SK-N-SH (cell line): Measurements from ENCODE around the gene PTPRA. TPM values are rescaled to one million over a fixed set of nuclear protein-coding genes. Genes with fewer than 3 reads are reported as not detected.

Experiments used
- CTCF ChIA-PET: fragments of 300-600, 350-600 bp; formaldehyde crosslinking; extraction: SDS; loops from one replicate; lab custom pipeline; 2021; lab: Yijun Ruan, JAX
- POLR2A ChIA-PET: fragments of 350-600 bp; sonication (Branson Sonifier 250); formaldehyde crosslinking; extraction: SDS; loops from one replicate; lab custom pipeline; 2020; ENCODE audit warnings: antibody characterized with exemption, inconsistent platforms; lab: Yijun Ruan, JAX
- DNase-seq: peaks from one replicate; pipeline ENCODE4 v3.0.0; 2012
- H2AFZ ChIP-seq: fragments of 200-600 bp; sonication (generic); 2 replicates; pipeline ENCODE4 v1.8.1; 2016; ENCODE audit warnings: antibody characterized with exemption, mild to moderate bottlenecking, low read depth
- H3F3A ChIP-seq: fragments of 200-600 bp; sonication (generic); replicated peaks from 2 replicates; pipeline ENCODE3; 2016; ENCODE audit warnings: antibody characterized with exemption, mild to moderate bottlenecking; ENCODE audit not compliant: insufficient read depth
- H3K27ac ChIP-seq, 2 experiments: fragments of 200-500 bp in 1 of 2; fragments of 200-600 bp in 1 of 2; sonication (Bioruptor generic) in 1 of 2; sonication (generic), shearing (Covaris generic) in 1 of 2; 2 replicates each; pipeline versions ENCODE4 v1.5.1 to v1.6.1; 2014 to 2016; ENCODE audit warnings: low read depth in 2 of 2, inconsistent platforms in 1 of 2, low read length in 1 of 2, mild to moderate bottlenecking in 1 of 2, mixed read lengths in 1 of 2
- H3K27me3 ChIP-seq: fragments of 200-600 bp; sonication (generic), shearing (Covaris generic); 2 replicates; pipeline ENCODE4 v1.6.1; 2016; ENCODE audit warnings: mixed run types; ENCODE audit not compliant: insufficient read depth
- H3K36me3 ChIP-seq, 2 experiments: fragments of 200-500 bp in 1 of 2; fragments of 200-600 bp in 1 of 2; sonication (Bioruptor generic) in 1 of 2; sonication (generic) in 1 of 2; replicated peaks in 1 of 2; 2 replicates each; pipeline versions ENCODE3 to v1.5.1; 2014 to 2016; ENCODE audit warnings: low read length in 1 of 2, mild to moderate bottlenecking in 1 of 2; ENCODE audit not compliant: insufficient read depth in 2 of 2, control insufficient read depth in 1 of 2
- H3K4me1 ChIP-seq, 2 experiments: fragments of 200-500 bp in 1 of 2; fragments of 200-600 bp in 1 of 2; sonication (Bioruptor generic) in 1 of 2; sonication (generic), shearing (Covaris generic) in 1 of 2; 2 replicates each; pipeline versions ENCODE4 v1.5.1 to v1.6.1; 2014 to 2016; ENCODE audit warnings: low read depth in 1 of 2, low read length in 1 of 2, mixed run types in 1 of 2; ENCODE audit not compliant: insufficient read depth in 2 of 2, control insufficient read depth in 1 of 2
- H3K4me2 ChIP-seq: fragments of 200-600 bp; sonication (generic), shearing (Covaris generic); 2 replicates; pipeline ENCODE4 v1.6.1; 2017; ENCODE audit warnings: mixed run types
- H3K4me3 ChIP-seq, 2 experiments: fragments of 200-500 bp in 1 of 2; fragments of 200-600 bp in 1 of 2; sonication (Bioruptor generic) in 1 of 2; sonication (generic), shearing (Covaris generic) in 1 of 2; 2 replicates each; pipeline versions ENCODE4 v1.5.1 to v1.8.1; 2014 to 2016; ENCODE audit warnings: low read depth in 2 of 2, inconsistent platforms in 1 of 2, low read length in 1 of 2, mild to moderate bottlenecking in 1 of 2, mixed read lengths in 1 of 2, moderate library complexity in 1 of 2
- H3K79me2 ChIP-seq: fragments of 200-600 bp; sonication (generic); 2 replicates; pipeline ENCODE4 v1.8.1; 2017; ENCODE audit warnings: mild to moderate bottlenecking; ENCODE audit not compliant: insufficient read depth
- H3K9ac ChIP-seq: fragments of 200-600 bp; sonication (generic); 2 replicates; pipeline ENCODE4 v1.6.1; 2017; ENCODE audit warnings: mixed run types
- H3K9me2 ChIP-seq: fragments of 200-600 bp; sonication (generic); 2 replicates; pipeline ENCODE4 v1.6.1; 2017; ENCODE audit warnings: mixed run types
- H3K9me3 ChIP-seq: fragments of 200-600 bp; sonication (generic); 2 replicates; pipeline ENCODE4 v1.6.1; 2017; ENCODE audit warnings: mixed run types, mild to moderate bottlenecking, moderate library complexity
- H4K20me1 ChIP-seq: fragments of 200-600 bp; sonication (generic); 2 replicates; pipeline ENCODE4 v1.6.1; 2017; ENCODE audit warnings: mild to moderate bottlenecking, mixed run types; ENCODE audit not compliant: insufficient read depth
- ELF1 ChIP-seq: IDR thresholded peaks from 2 replicates; pipeline ENCODE4 v1.4.0; 2012
- EP300 ChIP-seq, 2 experiments: IDR thresholded peaks; 2 replicates each; pipeline versions ENCODE4 v1.4.0 to v1.6.1; 2012; ENCODE audit warnings: borderline replicate concordance in 1 of 2, low read depth in 1 of 2, low read length in 1 of 2
- EZH2phosphoT487 ChIP-seq: fragments of 200-600 bp; sonication (generic); IDR thresholded peaks from 2 replicates; pipeline ENCODE4 v1.6.1; 2017; ENCODE audit warnings: low read depth, mixed run types, mild to moderate bottlenecking, antibody characterized with exemption, moderate library complexity, borderline replicate concordance
- FOSL2 ChIP-seq: IDR thresholded peaks from 2 replicates; pipeline ENCODE4 v1.4.0; 2012; ENCODE audit warnings: low read depth, mild to moderate bottlenecking, moderate library complexity, borderline replicate concordance
- FOXJ3 ChIP-seq: sonication (generic); formaldehyde crosslinking; IDR thresholded peaks from 2 replicates; pipeline ENCODE4 v1.5.1; 2020; ENCODE audit warnings: mild to moderate bottlenecking, missing genetic modification reagents
- GATA2 ChIP-seq: sonication (generic); formaldehyde crosslinking; IDR thresholded peaks from 2 replicates; pipeline ENCODE4 v1.5.0; 2020; ENCODE audit warnings: mild to moderate bottlenecking, missing genetic modification reagents
- JUND ChIP-seq: IDR thresholded peaks from 2 replicates; pipeline ENCODE4 v1.4.0; 2012
- MAX ChIP-seq: IDR thresholded peaks from 2 replicates; pipeline ENCODE4 v1.4.0; 2012; ENCODE audit warnings: low read depth
- MXI1 ChIP-seq: IDR thresholded peaks from 2 replicates; pipeline ENCODE4 v1.6.1; 2012; ENCODE audit warnings: mild to moderate bottlenecking, low read depth, low read length, improper control_type of control experiment
- NFIC ChIP-seq: IDR thresholded peaks from 2 replicates; pipeline ENCODE4 v1.4.0; 2012; ENCODE audit warnings: borderline replicate concordance
- RFX5 ChIP-seq: IDR thresholded peaks from 2 replicates; pipeline ENCODE4 v1.6.1; 2012; ENCODE audit warnings: mild to moderate bottlenecking, improper control_type of control experiment, low read length
- RXRA ChIP-seq: IDR thresholded peaks from 2 replicates; pipeline ENCODE4 v1.4.0; 2012; ENCODE audit warnings: low read depth, mild to moderate bottlenecking, borderline replicate concordance
- SMC3 ChIP-seq: IDR thresholded peaks from 2 replicates; pipeline ENCODE4 v1.6.1; 2012; ENCODE audit warnings: low read depth, low read length, improper control_type of control experiment
- TCF12 ChIP-seq: IDR thresholded peaks from 2 replicates; pipeline ENCODE4 v1.4.0; 2012
- TEAD4 ChIP-seq: IDR thresholded peaks from 2 replicates; pipeline ENCODE4 v1.4.0; 2012; ENCODE audit warnings: mild to moderate bottlenecking, borderline replicate concordance; ENCODE audit not compliant: insufficient read depth
- YY1 ChIP-seq: IDR thresholded peaks from 2 replicates; pipeline ENCODE4 v1.4.0; 2012; ENCODE audit warnings: low read depth, mild to moderate bottlenecking
- WGBS: methylation state at CpG from one replicate; pipeline ENCODE4 v1.1.6; 2017; ENCODE audit warnings: low lambda C conversion rate; 5-methylcytosine and 5-hydroxymethylcytosine counted together
- polyA plus RNA-seq, 3 experiments: library from polyadenylated mRNA; depleted of rRNA; stranded (reverse); fragments of >200 nt; gene quantifications; 2 replicates each; pipeline ENCODE4 v1.2.3, GENCODE V29; 2012
- TF ChIP-seq, protein P1 (sequence below): IDR thresholded peaks from 2 replicates; pipeline ENCODE4; 2012
- TF ChIP-seq, protein P2 (sequence below): IDR thresholded peaks from 2 replicates; pipeline ENCODE4 v1.4.0; 2012; ENCODE audit warnings: low read depth, borderline replicate concordance

The PTPRA gene
- polyA plus RNA-seq, 1 of the 3 experiments (the other 2 are of a cell fraction): 47.6 TPM

GRCh38 chr20:2859330-2860121 is 13.8 kb upstream of the PTPRA start:
- 90% methylated on average over 4 of the region's 4 CpGs for WGBS
- H3K9ac ChIP-seq: no peak overlapping the region
- no peak overlapping the region for H3K4me2 ChIP-seq
- no peaks in the 10 kb centered on the region for H3K27me3 ChIP-seq
- peaks cover 14% of the 10 kb centered on the region; the same call in 1 of the 2 replicates for H3K79me2 ChIP-seq
- H3K27ac ChIP-seq: no peak overlapping the region
- H4K20me1 ChIP-seq: no peaks in the 10 kb centered on the region
- no peak overlapping the region for H2AFZ ChIP-seq
- POLR2A ChIA-PET: no interaction called here
- no peak for DNase-seq
- H3K9me3 ChIP-seq: no peaks in the 10 kb centered on the region
- CTCF ChIA-PET: interaction anchor here (1.1 to 2.1 kb wide), 2 partner anchors 7 to 10 kb away, joined by 4 to 8 read pairs; no protein-coding TSS in a partner anchor
- no peaks in the 10 kb centered on the region for H3K4me1 ChIP-seq
- H3F3A ChIP-seq: no peaks in the 10 kb centered on the region
- no peak for TF ChIP-seq RXRA
- no peak overlapping the region for H3K4me3 ChIP-seq
- peaks cover 0 to 33% of the 10 kb centered on the region in 2 experiments for H3K36me3 ChIP-seq
- no peaks in the 10 kb centered on the region for H3K9me2 ChIP-seq

GRCh38 chr20:2864626-2865025 is 8.7 kb upstream of the PTPRA start:
- no peaks in the 10 kb centered on the region for H3K79me2 ChIP-seq
- peaks cover 4% of the 10 kb centered on the region for H3F3A ChIP-seq
- H4K20me1 ChIP-seq: no peaks in the 10 kb centered on the region
- H3K27me3 ChIP-seq: no peaks in the 10 kb centered on the region
- no peaks in the 10 kb centered on the region for H3K4me1 ChIP-seq
- H3K4me2 ChIP-seq: no peak overlapping the region
- no peak for DNase-seq
- 95% methylated on average over 8 of the region's 12 CpGs for WGBS
- POLR2A ChIA-PET: interaction anchor here (0.6 kb wide), 1 partner anchor 94 kb away, joined by 3 read pairs; no protein-coding TSS in a partner anchor
- no peak overlapping the region for H3K4me3 ChIP-seq
- no peak overlapping the region for H2AFZ ChIP-seq
- H3K27ac ChIP-seq: no peak overlapping the region
- TF ChIP-seq EP300 (IDR thresholded peaks at IDR 0.05; ENCODE audit: borderline replicate concordance in 1 of 2, low read depth in 1 of 2, low read length in 1 of 2) (no peak), FOXJ3 (CRISPR knock-in tag) (no peak)
- no peaks in the 10 kb centered on the region for H3K9me2 ChIP-seq
- peaks cover 0 to 52% of the 10 kb centered on the region in 2 experiments for H3K36me3 ChIP-seq
- CTCF ChIA-PET: interaction anchor here (1.2 to 1.5 kb wide), 4 partner anchors 8 to 136 kb away, joined by 3 to 6 read pairs (median 4); partner anchors contain the start of gene PTPRA
- H3K9me3 ChIP-seq: no peaks in the 10 kb centered on the region
- no peak overlapping the region for H3K9ac ChIP-seq

- no peaks in the 10 kb centered on the region; a peak in 1 of 4 replicates for H3K4me1 ChIP-seq
- no peak overlapping the region for H3K9ac ChIP-seq
- no peak overlapping the region for H3K4me3 ChIP-seq
- H3K27me3 ChIP-seq: no peaks in the 10 kb centered on the region
- no peak for DNase-seq
- no peaks in the 10 kb centered on the region for H3K9me2 ChIP-seq
- H3K27ac ChIP-seq: no peak overlapping the region
- WGBS: 94% methylated on average over 6 of the region's 10 CpGs
- no peaks in the 10 kb centered on the region for H3K9me3 ChIP-seq
- H4K20me1 ChIP-seq: no peaks in the 10 kb centered on the region
- CTCF ChIA-PET: interaction anchor here (0.5 to 1.5 kb wide), 6 partner anchors 8 to 136 kb away, joined by 3 to 6 read pairs (median 3); partner anchors contain the start of gene PTPRA
- no peak overlapping the region for H3K4me2 ChIP-seq
- no peak for TF ChIP-seq TCF12
- TF ChIP-seq TEAD4: no peak
- no peak for TF ChIP-seq YY1
- TF ChIP-seq, protein P1, sequence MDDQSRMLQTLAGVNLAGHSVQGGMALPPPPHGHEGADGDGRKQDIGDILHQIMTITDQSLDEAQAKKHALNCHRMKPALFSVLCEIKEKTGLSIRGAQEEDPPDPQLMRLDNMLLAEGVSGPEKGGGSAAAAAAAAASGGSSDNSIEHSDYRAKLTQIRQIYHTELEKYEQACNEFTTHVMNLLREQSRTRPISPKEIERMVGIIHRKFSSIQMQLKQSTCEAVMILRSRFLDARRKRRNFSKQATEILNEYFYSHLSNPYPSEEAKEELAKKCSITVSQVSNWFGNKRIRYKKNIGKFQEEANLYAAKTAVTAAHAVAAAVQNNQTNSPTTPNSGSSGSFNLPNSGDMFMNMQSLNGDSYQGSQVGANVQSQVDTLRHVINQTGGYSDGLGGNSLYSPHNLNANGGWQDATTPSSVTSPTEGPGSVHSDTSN: no peak
- TF ChIP-seq ELF1: no peak
- no peak for TF ChIP-seq EZH2phosphoT487
- no peak for TF ChIP-seq EP300 (IDR thresholded peaks at IDR 0.05; ENCODE audit: borderline replicate concordance in 1 of 2, low read depth in 1 of 2, low read length in 1 of 2)
- no peak for TF ChIP-seq FOSL2
- no peak for TF ChIP-seq MAX
- TF ChIP-seq, protein P2, sequence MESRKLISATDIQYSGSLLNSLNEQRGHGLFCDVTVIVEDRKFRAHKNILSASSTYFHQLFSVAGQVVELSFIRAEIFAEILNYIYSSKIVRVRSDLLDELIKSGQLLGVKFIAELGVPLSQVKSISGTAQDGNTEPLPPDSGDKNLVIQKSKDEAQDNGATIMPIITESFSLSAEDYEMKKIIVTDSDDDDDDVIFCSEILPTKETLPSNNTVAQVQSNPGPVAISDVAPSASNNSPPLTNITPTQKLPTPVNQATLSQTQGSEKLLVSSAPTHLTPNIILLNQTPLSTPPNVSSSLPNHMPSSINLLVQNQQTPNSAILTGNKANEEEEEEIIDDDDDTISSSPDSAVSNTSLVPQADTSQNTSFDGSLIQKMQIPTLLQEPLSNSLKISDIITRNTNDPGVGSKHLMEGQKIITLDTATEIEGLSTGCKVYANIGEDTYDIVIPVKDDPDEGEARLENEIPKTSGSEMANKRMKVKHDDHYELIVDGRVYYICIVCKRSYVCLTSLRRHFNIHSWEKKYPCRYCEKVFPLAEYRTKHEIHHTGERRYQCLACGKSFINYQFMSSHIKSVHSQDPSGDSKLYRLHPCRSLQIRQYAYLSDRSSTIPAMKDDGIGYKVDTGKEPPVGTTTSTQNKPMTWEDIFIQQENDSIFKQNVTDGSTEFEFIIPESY: no peak
- TF ChIP-seq NFIC: no peak
- no peak for TF ChIP-seq MXI1
- no peak for TF ChIP-seq GATA2 (CRISPR knock-in tag)
- TF ChIP-seq SMC3: no peak
- no peak for TF ChIP-seq RFX5
- no peak for TF ChIP-seq JUND
- TF ChIP-seq, all 33 proteins: peak for 0
- POLR2A ChIA-PET: interaction anchor here (0.6 kb wide), 1 partner anchor 94 kb away, joined by 3 read pairs; no protein-coding TSS in a partner anchor
- no peak overlapping the region for H2AFZ ChIP-seq
- peaks cover 4% of the 10 kb centered on the region for H3F3A ChIP-seq
- peaks cover 0 to 51% of the 10 kb centered on the region in 2 experiments for H3K36me3 ChIP-seq
- no peaks in the 10 kb centered on the region for H3K79me2 ChIP-seq
Measured at GRCh38 chr20:2865101-2865500, 8.2 kb upstream of the PTPRA start.
